Renal cortical epithelial cell (primary cell): ENCODE results near the gene RPS15. TPM values are rescaled to one million over a fixed set of nuclear protein-coding genes. Genes with fewer than 3 reads are reported as not detected.

Source experiments
- DNase-seq: peaks from one replicate; pipeline ENCODE4 v3.0.0-alpha.2; 2011; ENCODE audit warnings: low read depth
- total RNA-seq: library from RNA; depleted of rRNA; stranded (reverse); fragments of >200 nt; gene quantifications from 2 replicates; pipeline ENCODE4 v1.2.3, GENCODE V29; 2014

The RPS15 gene
- total RNA-seq, result 442 and 500 TPM in 2 replicates

GRCh38 chr19:1438035-1438932 is at the start of gene RPS15:
TSS of gene RPS15 (plus strand) at chr19:1438396. CDS start at chr19:1438426, 30 bp downstream.
- DNase-seq, result peak; percentile 85

GRCh38 chr19:1388637-1389026 is 49.6 kb upstream of the RPS15 start:
- DNase-seq, result no peak

GRCh38 chr19:1389033-1389940 is 48.9 kb upstream of the RPS15 start:
- DNase-seq, result no peak

GRCh38 chr19:1390890-1391423 is 47.2 kb upstream of the RPS15 start:
- DNase-seq, result no peak

GRCh38 chr19:1392407-1392806 is 45.8 kb upstream of the RPS15 start:
- DNase-seq, result no peak

GRCh38 chr19:1392939-1393530 is 45.2 kb upstream of the RPS15 start:
- DNase-seq, result no peak

- DNase-seq, result no peak
Observed at GRCh38 chr19:1393841-1394240, 44.4 kb upstream of the RPS15 start.

GRCh38 chr19:1394252-1395193 is 43.7 kb upstream of the RPS15 start:
- DNase-seq, result no peak

- DNase-seq, result no peak
Observed at GRCh38 chr19:1395194-1396018, 42.8 kb upstream of the RPS15 start.

GRCh38 chr19:1396019-1396767 is 42.0 kb upstream of the RPS15 start:
- no peak for DNase-seq

- DNase-seq, result no peak
Observed at GRCh38 chr19:1396768-1397679, 41.2 kb upstream of the RPS15 start.

- no peak for DNase-seq
Observed at GRCh38 chr19:1397838-1398237, 40.4 kb upstream of the RPS15 start.

GRCh38 chr19:1399079-1399478 is 39.1 kb upstream of the RPS15 start:
- DNase-seq, result no peak

GRCh38 chr19:1399745-1400144 is 38.5 kb upstream of the RPS15 start:
- no peak for DNase-seq

GRCh38 chr19:1400281-1401137 is 37.7 kb upstream of the RPS15 start:
- no peak for DNase-seq

- DNase-seq, result no peak
Observed at GRCh38 chr19:1401138-1401888, 36.9 kb upstream of the RPS15 start, which contains the start of gene GAMT. TSS of gene GAMT (minus strand) at chr19:1401542. CDS start at chr19:1401476, 66 bp downstream.
